Keratinocyte (primary cell): Measurements from ENCODE around the gene MAPK13. TPM values are rescaled to one million over a fixed set of nuclear protein-coding genes. Genes with fewer than 3 reads are reported as not detected.

Experiments used
- DNase-seq: peaks from one replicate; pipeline ENCODE4 v3.0.0-alpha.2; 2011; ENCODE audit warnings: low read depth, missing footprints, low spot score
- FAIRE-seq: peaks from 2 replicates; lab custom pipeline; 2011; peaks lifted over from hg19 to GRCh38; lab: Jason Lieb, UNC
- H2AFZ ChIP-seq: 2 replicates; pipeline ENCODE4 v1.6.0; 2012; ENCODE audit warnings: low read length, control low read depth, inconsistent platforms; ENCODE audit not compliant: control insufficient read depth
- H3K27ac ChIP-seq: 2 replicates; pipeline ENCODE4 v1.5.1; 2011; ENCODE audit warnings: low read length; ENCODE audit not compliant: control insufficient read depth, insufficient read depth
- H3K27me3 ChIP-seq: 3 replicates; pipeline ENCODE4 v1.6.0; 2011; ENCODE audit warnings: low read length; ENCODE audit not compliant: control insufficient read depth, insufficient read depth; ENCODE audit errors: extremely low read depth
- H3K36me3 ChIP-seq, 2 experiments: 2 replicates in 1 of 2; 3 replicates in 1 of 2; pipeline ENCODE4 v1.5.1; 2011; ENCODE audit warnings: low read length in 2 of 2, mild to moderate bottlenecking in 1 of 2; ENCODE audit not compliant: control insufficient read depth in 2 of 2, insufficient read depth in 2 of 2; ENCODE audit errors: extremely low read depth in 1 of 2
- H3K4me1 ChIP-seq: 3 replicates; pipeline ENCODE4 v1.5.1; 2011; ENCODE audit warnings: low read length; ENCODE audit not compliant: control insufficient read depth, insufficient read depth; ENCODE audit errors: extremely low read depth
- H3K4me2 ChIP-seq: 3 replicates; pipeline ENCODE4 v1.6.0; 2011; ENCODE audit warnings: low read depth, low read length; ENCODE audit not compliant: control insufficient read depth, insufficient read depth; ENCODE audit errors: extremely low read depth
- H3K4me3 ChIP-seq, 3 experiments: fragments of 200-600 bp in 1 of 3; sonication (generic) in 1 of 3; 2 replicates in 2 of 3; 3 replicates in 1 of 3; pipeline ENCODE4 v1.5.1; 2011 to 2016; ENCODE audit warnings: low read length in 3 of 3, mild to moderate bottlenecking in 3 of 3, control low read depth in 2 of 3, inconsistent platforms in 1 of 3, low read depth in 1 of 3, mixed read lengths in 1 of 3, mixed run types in 1 of 3, moderate library complexity in 1 of 3; ENCODE audit not compliant: control insufficient read depth in 2 of 3, insufficient read depth in 2 of 3; ENCODE audit errors: extremely low read depth in 1 of 3
- H3K79me2 ChIP-seq: 2 replicates; pipeline ENCODE4 v1.6.0; 2012; ENCODE audit warnings: low read length; ENCODE audit not compliant: control insufficient read depth, insufficient read depth
- H3K9ac ChIP-seq: 3 replicates; pipeline ENCODE4 v1.6.0; 2011; ENCODE audit warnings: low read length; ENCODE audit not compliant: control insufficient read depth, insufficient read depth; ENCODE audit errors: extremely low read depth
- H3K9me1 ChIP-seq: 3 replicates; pipeline ENCODE4 v1.6.0; 2011; ENCODE audit warnings: low read length; ENCODE audit not compliant: control insufficient read depth, insufficient read depth; ENCODE audit errors: extremely low read depth
- H3K9me3 ChIP-seq: 2 replicates; pipeline ENCODE4 v1.5.1; 2012; ENCODE audit warnings: low read depth, low read length; ENCODE audit not compliant: control insufficient read depth
- H4K20me1 ChIP-seq: 3 replicates; pipeline ENCODE4 v1.6.0; 2011; ENCODE audit warnings: low read length; ENCODE audit not compliant: control insufficient read depth, insufficient read depth; ENCODE audit errors: extremely low read depth
- CTCF ChIP-seq, 3 experiments: IDR thresholded peaks in 1 of 3; conservative IDR thresholded peaks in 1 of 3; optimal IDR thresholded peaks in 1 of 3; 2 replicates in 2 of 3; 3 replicates in 1 of 3; pipeline versions ENCODE3 to v1.5.1; 2011; ENCODE audit warnings: low read length in 3 of 3, mild to moderate bottlenecking in 3 of 3, moderate library complexity in 2 of 3, control low read depth in 1 of 3, inconsistent platforms in 1 of 3; ENCODE audit not compliant: insufficient read depth in 2 of 3; ENCODE audit errors: extremely low read depth in 1 of 3
- EZH2 ChIP-seq: IDR thresholded peaks from one replicate; pipeline ENCODE4 v1.6.1; 2012; ENCODE audit warnings: inconsistent platforms, mild to moderate bottlenecking, low read length, moderate library complexity
- dilution Hi-C: fragments of 300-500 bp; cut with MboI; formaldehyde crosslinking; loops from one replicate; pipeline ENCODE4 v1.7.0; 2020; ENCODE audit warnings: low sequenced_read_pairs; ENCODE audit not compliant: extremely low pct_ligation_motif_present
- polyA plus RNA-seq, 5 experiments: library from polyadenylated mRNA; depleted of rRNA in 3 of 5; stranded (reverse) in 3 of 5; stranded (forward) in 1 of 5; unstranded in 1 of 5; fragments of >200 nt; gene quantifications; 1 replicate in 1 of 5; 2 replicates in 3 of 5; 3 replicates in 1 of 5; pipeline versions ENCODE4 v1.2.1 to v1.2.3, GENCODE V29; 2011 to 2012; ENCODE audit warnings: missing spikeins in 2 of 5, low read depth in 1 of 5, low replicate concordance in 1 of 5

MAPK13 gene
- polyA plus RNA-seq, 1 donor (not counting 4 experiments of a cell fraction or from before 2014, with no cell fraction given): 19.3 TPM

GRCh38 chr6:36149476-36149875 is 19.2 kb downstream of the MAPK13 start:
- Histone ChIP-seq H3K9me3 (no peaks in the 10 kb centered on the region), H3K27me3 (no peaks in the 10 kb centered on the region), H3K4me1 (peaks cover 5% of the 10 kb centered on the region), H3K27ac (no peak overlapping the region), H3K4me2 (no peak overlapping the region), H3K79me2 (no peaks in the 10 kb centered on the region), H3K4me3 (no peak overlapping the region), H4K20me1 (no peaks in the 10 kb centered on the region), H2AFZ (no peak overlapping the region), H3K36me3 (no peaks in the 10 kb centered on the region), H3K9me1 (no peaks in the 10 kb centered on the region), H3K9ac (no peak overlapping the region)
- FAIRE-seq: no peak
- dilution Hi-C loops: no loop called here
- DNase-seq: no peak
- no peak for TF ChIP-seq CTCF (optimal IDR thresholded peaks at IDR 0.05 in 1 of 3, IDR thresholded peaks at IDR 0.05 in 1 of 3, conservative IDR thresholded peaks at IDR 0.05 in 1 of 3; ENCODE audit: extremely low read depth in 1 of 3, insufficient read depth in 2 of 3, low read length in 3 of 3)
- no peak for TF ChIP-seq EZH2

- no peaks in the 10 kb centered on the region for H3K9me1 ChIP-seq
- DNase-seq (no peak), FAIRE-seq (no peak)
- no peaks in the 10 kb centered on the region for H3K36me3 ChIP-seq
- no peak overlapping the region for H2AFZ ChIP-seq
- H3K27ac ChIP-seq: no peak overlapping the region
- no peaks in the 10 kb centered on the region for H3K9me3 ChIP-seq
- no peaks in the 10 kb centered on the region for H4K20me1 ChIP-seq
- H3K4me3 ChIP-seq: no peak overlapping the region
- peaks cover 8% of the 10 kb centered on the region for H3K4me1 ChIP-seq
- H3K79me2 ChIP-seq: no peaks in the 10 kb centered on the region
- dilution Hi-C loops: no loop called here
- H3K9ac ChIP-seq: no peak overlapping the region
- H3K4me2 ChIP-seq: no peak overlapping the region
- no peaks in the 10 kb centered on the region for H3K27me3 ChIP-seq
- TF ChIP-seq CTCF (optimal IDR thresholded peaks at IDR 0.05 in 1 of 3, IDR thresholded peaks at IDR 0.05 in 1 of 3, conservative IDR thresholded peaks at IDR 0.05 in 1 of 3; ENCODE audit: extremely low read depth in 1 of 3, insufficient read depth in 2 of 3, low read length in 3 of 3): no peak
- TF ChIP-seq EZH2: no peak
Observed at GRCh38 chr6:36150283-36150682, 20.0 kb downstream of the MAPK13 start.
